Suprapubic skin (tissue), 3 donors: ENCODE results near the gene BAIAP2.

ENCODE experiments used
- EP300 ChIP-seq: sonication (generic); formaldehyde crosslinking; IDR thresholded peaks from one replicate; pipeline ENCODE4 v1.6.1; 2017; ENCODE audit warnings: antibody characterized with exemption
- TF ChIP-seq, protein P1 (sequence below), 2 donors: fragments of 200-600 bp in 1 of 2; fragments of 450-650 bp in 1 of 2; sonication (generic) in 1 of 2; IDR thresholded peaks; one replicate each; pipeline ENCODE4 v1.5.1; 2016 to 2019; ENCODE audit warnings: antibody characterized with exemption in 2 of 2, mild to moderate bottlenecking in 1 of 2, moderate library complexity in 1 of 2

DNA sequence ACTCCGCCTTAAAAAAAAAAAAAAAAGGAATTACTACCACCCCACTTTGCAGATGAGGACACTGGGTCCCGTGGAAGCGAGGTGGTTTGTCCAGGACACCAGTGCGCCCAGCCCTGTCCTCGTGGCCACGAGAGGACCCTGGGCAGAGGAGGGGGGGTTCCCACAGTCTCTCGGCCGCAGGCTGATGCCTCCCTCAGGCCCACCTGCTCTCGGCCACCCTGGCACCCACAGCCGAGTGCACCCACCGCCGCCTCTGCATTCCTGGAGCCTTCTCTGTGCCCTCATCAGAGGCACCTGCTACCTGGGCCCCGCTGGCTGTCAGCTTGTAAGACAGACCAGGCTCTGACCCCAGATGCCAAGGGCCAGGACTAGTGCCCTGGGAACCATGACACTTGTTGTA is 102.3 kb downstream of the BAIAP2 start:
- TF ChIP-seq, protein P1, sequence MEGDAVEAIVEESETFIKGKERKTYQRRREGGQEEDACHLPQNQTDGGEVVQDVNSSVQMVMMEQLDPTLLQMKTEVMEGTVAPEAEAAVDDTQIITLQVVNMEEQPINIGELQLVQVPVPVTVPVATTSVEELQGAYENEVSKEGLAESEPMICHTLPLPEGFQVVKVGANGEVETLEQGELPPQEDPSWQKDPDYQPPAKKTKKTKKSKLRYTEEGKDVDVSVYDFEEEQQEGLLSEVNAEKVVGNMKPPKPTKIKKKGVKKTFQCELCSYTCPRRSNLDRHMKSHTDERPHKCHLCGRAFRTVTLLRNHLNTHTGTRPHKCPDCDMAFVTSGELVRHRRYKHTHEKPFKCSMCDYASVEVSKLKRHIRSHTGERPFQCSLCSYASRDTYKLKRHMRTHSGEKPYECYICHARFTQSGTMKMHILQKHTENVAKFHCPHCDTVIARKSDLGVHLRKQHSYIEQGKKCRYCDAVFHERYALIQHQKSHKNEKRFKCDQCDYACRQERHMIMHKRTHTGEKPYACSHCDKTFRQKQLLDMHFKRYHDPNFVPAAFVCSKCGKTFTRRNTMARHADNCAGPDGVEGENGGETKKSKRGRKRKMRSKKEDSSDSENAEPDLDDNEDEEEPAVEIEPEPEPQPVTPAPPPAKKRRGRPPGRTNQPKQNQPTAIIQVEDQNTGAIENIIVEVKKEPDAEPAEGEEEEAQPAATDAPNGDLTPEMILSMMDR (IDR thresholded peaks at IDR 0.05), result no peak
- no peak for TF ChIP-seq EP300
